K562 (cell line): ENCODE data around the gene TBL1X. TPM values are rescaled to one million over a fixed set of nuclear protein-coding genes. Genes with fewer than 3 reads are reported as not detected.

Experiments used
- ATAC-seq: fragments of 200-7000 bp; cut with Tn5 transposase; 3 replicates; pipeline ENCODE4 v1.9.1; 2020; ENCODE audit warnings: moderate library complexity
- BruUV-seq: library from RNA; stranded (reverse); fragments of 400-500 nt; replicated peaks from 2 replicates; lab custom pipeline; 2021; lab: Mats Ljungman, UMichigan
- CTCF ChIA-PET: fragments of 300-600 bp; formaldehyde crosslinking; extraction: SDS; loops from one replicate; lab custom pipeline; 2021; ENCODE audit warnings: low intra/inter-chr PET ratio; lab: Yijun Ruan, JAX
- POLR2A ChIA-PET: fragments of 300-600, 350-650 bp; sonication (Branson Sonifier 250); formaldehyde crosslinking; extraction: SDS; loops from one replicate; lab custom pipeline; 2021; ENCODE audit warnings: antibody characterized with exemption, inconsistent platforms; lab: Yijun Ruan, JAX
- DNase-seq, 4 experiments: peaks; one replicate each; pipeline versions ENCODE4 v3.0.0 to v3.0.0-alpha.2; 2011 to 2018; ENCODE audit warnings: low spot score in 3 of 4, mixed read lengths in 3 of 4; ENCODE audit errors: extremely low read depth in 1 of 4
- FAIRE-seq: peaks from 2 replicates; lab custom pipeline; 2011; peaks lifted over from hg19 to GRCh38; lab: Jason Lieb, UNC
- H2AFZ ChIP-seq: 2 replicates; pipeline ENCODE4 v1.6.0; 2011; ENCODE audit warnings: low read depth, low read length, control low read depth, inconsistent platforms
- H3K27ac ChIP-seq: fragments of 200-600 bp; 3 replicates; pipeline ENCODE4 v1.8.0; 2011; ENCODE audit warnings: low read depth, mild to moderate bottlenecking, control low read depth, inconsistent platforms, low read length, moderate library complexity, mixed read lengths; ENCODE audit errors: extremely low read depth
- H3K27me3 ChIP-seq, 2 experiments: fragments of 300-600 bp in 1 of 2; 2 replicates in 1 of 2; 3 replicates in 1 of 2; pipeline versions ENCODE4 v1.6.0 to v1.8.0; 2011; ENCODE audit warnings: inconsistent platforms in 2 of 2, low read length in 2 of 2, mild to moderate bottlenecking in 1 of 2, mixed read lengths in 1 of 2, moderate library complexity in 1 of 2; ENCODE audit not compliant: control insufficient read depth in 2 of 2, insufficient read depth in 2 of 2
- H3K36me3 ChIP-seq: fragments of 300-600 bp; 3 replicates; pipeline ENCODE4 v1.8.0; 2011; ENCODE audit warnings: mild to moderate bottlenecking, low read length, inconsistent platforms; ENCODE audit not compliant: control insufficient read depth, insufficient read depth
- H3K4me1 ChIP-seq, 2 experiments: fragments of 200-600 bp in 1 of 2; replicated peaks in 1 of 2; 2 replicates in 1 of 2; 3 replicates in 1 of 2; pipeline versions ENCODE4 v1.5.1 to v1.8.0; 2011; ENCODE audit warnings: inconsistent platforms in 2 of 2, low read length in 2 of 2, mild to moderate bottlenecking in 1 of 2, mixed read lengths in 1 of 2, moderate library complexity in 1 of 2; ENCODE audit not compliant: control insufficient read depth in 2 of 2, insufficient read depth in 2 of 2
- H3K4me2 ChIP-seq: 2 replicates; pipeline ENCODE4 v1.6.1; 2011; ENCODE audit warnings: low read length, control low read depth, inconsistent platforms, mixed read lengths; ENCODE audit not compliant: insufficient read depth
- H3K4me3 ChIP-seq: fragments of 200-600 bp; sonication (generic), shearing (Covaris generic); 2 replicates; pipeline ENCODE4 v1.5.1; 2016; ENCODE audit warnings: control low read depth, inconsistent platforms
- H3K79me2 ChIP-seq: fragments of 200-600 bp; 3 replicates; pipeline ENCODE4 v1.8.0; 2011; ENCODE audit warnings: low read length, inconsistent platforms; ENCODE audit not compliant: control insufficient read depth, insufficient read depth
- H3K9ac ChIP-seq, 2 experiments: 2 replicates each; pipeline versions ENCODE4 v1.6.0 to v1.6.1; 2011; ENCODE audit warnings: low read depth in 2 of 2, low read length in 2 of 2, control low read depth in 1 of 2, inconsistent platforms in 1 of 2, mild to moderate bottlenecking in 1 of 2, mixed read lengths in 1 of 2; ENCODE audit not compliant: insufficient read depth in 1 of 2
- H3K9me1 ChIP-seq: one replicate; pipeline ENCODE4 v1.6.0; 2011; ENCODE audit warnings: inconsistent platforms, mild to moderate bottlenecking, low read length, moderate library complexity; ENCODE audit not compliant: control insufficient read depth, insufficient read depth
- H3K9me3 ChIP-seq: replicated peaks from 2 replicates; pipeline ENCODE4 v1.5.1; 2011; ENCODE audit warnings: low read depth, low read length, inconsistent platforms; ENCODE audit not compliant: control insufficient read depth, insufficient read depth
- H4K20me1 ChIP-seq: replicated peaks from 2 replicates; pipeline ENCODE4 v1.6.1; 2011; ENCODE audit warnings: low read length, inconsistent platforms, mixed read lengths; ENCODE audit not compliant: control insufficient read depth, insufficient read depth
- KDM4B ChIP-seq, 2 experiments: fragments of 450-650 bp in 1 of 2; sonication (generic) in 1 of 2; IDR thresholded peaks; 2 replicates each; pipeline ENCODE4 v1.6.1; 2016 to 2017; ENCODE audit warnings: borderline replicate concordance in 2 of 2, antibody characterized with exemption in 1 of 2, low read depth in 1 of 2, mild to moderate bottlenecking in 1 of 2
- KLF13 ChIP-seq: fragments of 450-650 bp; IDR thresholded peaks from 2 replicates; pipeline ENCODE4 v1.6.1; 2016; ENCODE audit warnings: missing genetic modification characterization, low read depth, mild to moderate bottlenecking, missing compliant biosample characterization, moderate library complexity, borderline replicate concordance
- MAFK ChIP-seq: IDR thresholded peaks from 2 replicates; pipeline ENCODE4 v1.6.1; 2011; ENCODE audit warnings: low read length, improper control_type of control experiment
- MCM2 ChIP-seq: fragments of 450-650 bp; IDR thresholded peaks from 2 replicates; pipeline ENCODE4 v1.6.1; 2017; ENCODE audit warnings: low read depth, mild to moderate bottlenecking
- NFIC ChIP-seq: fragments of 450-650 bp; IDR thresholded peaks from 2 replicates; pipeline ENCODE4 v1.6.1; 2017; ENCODE audit warnings: mild to moderate bottlenecking, inconsistent platforms
- RBFOX2 ChIP-seq: fragments of 200-400 bp; formaldehyde crosslinking; IDR thresholded peaks from 2 replicates; pipeline ENCODE4 v1.6.1; 2017; ENCODE audit warnings: low read depth, mild to moderate bottlenecking, low read length, moderate library complexity
- SMARCE1 ChIP-seq: fragments of 450-650 bp; IDR thresholded peaks from 2 replicates; pipeline ENCODE4 v1.7.1; 2016; ENCODE audit warnings: mild to moderate bottlenecking
- SP1 ChIP-seq: sonication (generic); formaldehyde crosslinking; IDR thresholded peaks from 2 replicates; pipeline ENCODE4 v1.8.1; 2022; ENCODE audit warnings: mild to moderate bottlenecking, missing genetic modification reagents
- TFAM ChIP-seq: fragments of 250-450 bp; sonication (Bioruptor Pico); conservative IDR thresholded peaks from 2 replicates; pipeline ENCODE4 v1.5.0; 2021; ENCODE audit warnings: mild to moderate bottlenecking, moderate library complexity
- ZNF134 ChIP-seq: fragments of 250-450 bp; sonication (Bioruptor Pico); conservative IDR thresholded peaks from 2 replicates; pipeline ENCODE4 v1.4.0; 2020
- WGBS: fragments of 100-300 bp; shearing (Covaris generic); methylation state at CpG from one replicate; pipeline ENCODE4 v1.1.6; 2016; ENCODE audit warnings: low coverage, mixed read lengths; ENCODE audit not compliant: insufficient coverage; ENCODE audit errors: missing lambda C conversion rate; 5-methylcytosine and 5-hydroxymethylcytosine counted together
- in situ Hi-C: fragments of 300-500 bp; cut with MboI; formaldehyde crosslinking; loops from 4 replicates; pipeline ENCODE4 v1.15.0; 2018; ENCODE audit warnings: inconsistent platforms, mixed read lengths
- intact Hi-C: fragments of 100-400 bp; cut with micrococcal nuclease; formaldehyde crosslinking; loops from 2 replicates; pipeline ENCODE4 v1.14.2; 2022
- polyA plus RNA-seq, 8 experiments: library from polyadenylated mRNA; depleted of rRNA in 4 of 8; stranded (reverse) in 5 of 8; unstranded in 3 of 8; fragments of >200 nt; fragmentation: Nextera tagmentation in 2 of 8; fragmentation: Illumina TruSeq in 1 of 8; extraction: Ambion mirVana in 2 of 8; extraction: Trizol in 1 of 8; gene quantifications; 2 replicates each; pipeline versions ENCODE4 v1.2.1 to v1.2.3, GENCODE V29; 2011 to 2014; ENCODE audit warnings: inconsistent platforms in 1 of 8, missing spikeins in 1 of 8
- total RNA-seq, 7 experiments: library from RNA; depleted of rRNA in 6 of 7; stranded (reverse); fragments of >200 nt in 6 of 7; fragmentation: Illumina TruSeq in 2 of 7; extraction: Trizol in 2 of 7; gene quantifications; 2 replicates each; pipeline versions ENCODE4 v1.2.1 to v1.2.3, GENCODE V29; 2011 to 2021; ENCODE audit warnings: low replicate concordance in 1 of 7
- TF ChIP-seq, protein P1 (sequence below): sonication (generic); formaldehyde crosslinking; IDR thresholded peaks from 2 replicates; pipeline ENCODE4 v1.8.0; 2022; ENCODE audit warnings: mild to moderate bottlenecking, missing genetic modification reagents, borderline replicate concordance
- TF ChIP-seq, protein P2 (sequence below): fragments of 200-800 bp; sonication (Bioruptor generic); IDR thresholded peaks from 2 replicates; pipeline ENCODE4 v1.6.1; 2017; ENCODE audit warnings: missing genetic modification characterization, missing compliant biosample characterization
- TF ChIP-seq, protein P3 (sequence below): IDR thresholded peaks from 2 replicates; pipeline ENCODE4 v1.6.1; 2011; ENCODE audit not compliant: insufficient read length; ENCODE audit errors: extremely low read depth

Gene TBL1X
- total and polyA plus RNA-seq, 9 of the 15 experiments (the other 6 are each of a cell fraction or from before 2014, with no cell fraction given), result 6.0 to 49.6 (median 19.7) TPM

DNA sequence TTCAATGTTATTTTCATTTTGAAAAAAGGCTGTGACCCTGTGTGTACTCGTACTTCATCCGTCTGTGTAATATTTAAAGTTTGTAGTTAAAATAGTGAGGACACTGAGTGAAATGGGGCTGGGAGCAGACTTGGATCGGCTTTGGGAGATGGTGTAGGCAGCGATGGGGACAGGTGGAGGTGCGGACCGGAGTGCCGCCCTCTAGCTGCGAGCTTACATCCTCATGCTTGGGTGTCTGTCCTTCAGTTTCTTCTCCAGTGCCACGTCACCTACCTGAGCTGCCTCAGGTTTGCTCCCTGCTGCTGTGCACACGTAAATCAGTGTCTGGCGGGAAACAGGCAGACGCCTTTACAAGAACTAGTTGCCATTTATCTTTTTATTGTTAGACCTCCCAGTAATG lies 154.7 kb downstream of the TBL1X start:
- no peak overlapping the region for H3K9ac ChIP-seq
- ChIA-PET POLR2A (interaction anchor here (0.6 kb wide), 1 partner anchor 206 kb away, joined by 3 read pairs; no protein-coding TSS in a partner anchor), CTCF (no interaction called here)
- ATAC-seq (no peak), DNase-seq (no peak), FAIRE-seq (no peak)
- peaks cover 4% of the 10 kb centered on the region; the same call in 1 of the 3 replicates for H3K79me2 ChIP-seq
- peaks cover 3% of the 10 kb centered on the region; the same call in 1 of the 2 replicates for H4K20me1 ChIP-seq
- no peaks in the 10 kb centered on the region for H3K4me1 ChIP-seq
- H3K9me3 ChIP-seq, result no peaks in the 10 kb centered on the region
- H3K9me1 ChIP-seq, result no peaks in the 10 kb centered on the region
- in situ Hi-C loops (no loop called here), intact Hi-C loops (no loop called here)
- WGBS, result 94% methylated on average over 8 of the region's 12 CpGs
- no peak overlapping the region for H3K4me2 ChIP-seq
- no TSS peak for BruUV-seq
- TF ChIP-seq MAFK, result no peak
- no peak for TF ChIP-seq SP1 (CRISPR knock-in tag)
- TF ChIP-seq KDM4B (IDR thresholded peaks at IDR 0.05; ENCODE audit: borderline replicate concordance in 2 of 2, low read depth in 1 of 2), result no peak
- TF ChIP-seq NFIC, result no peak
- no peak for TF ChIP-seq MCM2
- TF ChIP-seq, protein P1, sequence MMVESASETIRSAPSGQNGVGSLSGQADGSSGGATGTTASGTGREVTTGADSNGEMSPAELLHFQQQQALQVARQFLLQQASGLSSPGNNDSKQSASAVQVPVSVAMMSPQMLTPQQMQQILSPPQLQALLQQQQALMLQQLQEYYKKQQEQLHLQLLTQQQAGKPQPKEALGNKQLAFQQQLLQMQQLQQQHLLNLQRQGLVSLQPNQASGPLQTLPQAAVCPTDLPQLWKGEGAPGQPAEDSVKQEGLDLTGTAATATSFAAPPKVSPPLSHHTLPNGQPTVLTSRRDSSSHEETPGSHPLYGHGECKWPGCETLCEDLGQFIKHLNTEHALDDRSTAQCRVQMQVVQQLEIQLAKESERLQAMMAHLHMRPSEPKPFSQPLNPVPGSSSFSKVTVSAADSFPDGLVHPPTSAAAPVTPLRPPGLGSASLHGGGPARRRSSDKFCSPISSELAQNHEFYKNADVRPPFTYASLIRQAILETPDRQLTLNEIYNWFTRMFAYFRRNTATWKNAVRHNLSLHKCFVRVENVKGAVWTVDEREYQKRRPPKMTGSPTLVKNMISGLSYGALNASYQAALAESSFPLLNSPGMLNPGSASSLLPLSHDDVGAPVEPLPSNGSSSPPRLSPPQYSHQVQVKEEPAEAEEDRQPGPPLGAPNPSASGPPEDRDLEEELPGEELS (CRISPR knock-in tag), result no peak
- TF ChIP-seq TFAM (CRISPR knock-in tag), result no peak
- no peak for TF ChIP-seq RBFOX2
- TF ChIP-seq KLF13 (tag), result no peak
- TF ChIP-seq, protein P2, sequence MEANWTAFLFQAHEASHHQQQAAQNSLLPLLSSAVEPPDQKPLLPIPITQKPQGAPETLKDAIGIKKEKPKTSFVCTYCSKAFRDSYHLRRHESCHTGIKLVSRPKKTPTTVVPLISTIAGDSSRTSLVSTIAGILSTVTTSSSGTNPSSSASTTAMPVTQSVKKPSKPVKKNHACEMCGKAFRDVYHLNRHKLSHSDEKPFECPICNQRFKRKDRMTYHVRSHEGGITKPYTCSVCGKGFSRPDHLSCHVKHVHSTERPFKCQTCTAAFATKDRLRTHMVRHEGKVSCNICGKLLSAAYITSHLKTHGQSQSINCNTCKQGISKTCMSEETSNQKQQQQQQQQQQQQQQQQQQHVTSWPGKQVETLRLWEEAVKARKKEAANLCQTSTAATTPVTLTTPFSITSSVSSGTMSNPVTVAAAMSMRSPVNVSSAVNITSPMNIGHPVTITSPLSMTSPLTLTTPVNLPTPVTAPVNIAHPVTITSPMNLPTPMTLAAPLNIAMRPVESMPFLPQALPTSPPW (CRISPR knock-in tag), result no peak
- TF ChIP-seq, protein P3, sequence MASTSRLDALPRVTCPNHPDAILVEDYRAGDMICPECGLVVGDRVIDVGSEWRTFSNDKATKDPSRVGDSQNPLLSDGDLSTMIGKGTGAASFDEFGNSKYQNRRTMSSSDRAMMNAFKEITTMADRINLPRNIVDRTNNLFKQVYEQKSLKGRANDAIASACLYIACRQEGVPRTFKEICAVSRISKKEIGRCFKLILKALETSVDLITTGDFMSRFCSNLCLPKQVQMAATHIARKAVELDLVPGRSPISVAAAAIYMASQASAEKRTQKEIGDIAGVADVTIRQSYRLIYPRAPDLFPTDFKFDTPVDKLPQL, result no peak
- no peak for TF ChIP-seq SMARCE1
- TF ChIP-seq ZNF134 (CRISPR knock-in tag), result no peak
- no peaks in the 10 kb centered on the region for H3K27me3 ChIP-seq
- no peaks in the 10 kb centered on the region for H3K36me3 ChIP-seq
- no peak overlapping the region for H3K27ac ChIP-seq
- no peak overlapping the region for H2AFZ ChIP-seq
- H3K4me3 ChIP-seq, result no peak overlapping the region
